GM03348 (cell line): ENCODE data around the gene EEF1AKMT1.

Experiments
- DNase-seq: peaks from one replicate; pipeline ENCODE4 v3.0.0; 2012; ENCODE audit warnings: low spot score

Gene EEF1AKMT1

GRCh38 chr13:20696073-20696472 is 77.7 kb downstream of the EEF1AKMT1 start:
- no peak for DNase-seq

GRCh38 chr13:20691616-20692015 is 82.1 kb downstream of the EEF1AKMT1 start:
- no peak for DNase-seq

- no peak for DNase-seq
These were observed 84.5 kb downstream of the EEF1AKMT1 start for GRCh38 chr13:20689291-20689690.

GRCh38 chr13:20686863-20687579 is 86.7 kb downstream of the EEF1AKMT1 start:
- DNase-seq: no peak

GRCh38 chr13:20686167-20686566 is 87.6 kb downstream of the EEF1AKMT1 start:
- DNase-seq: no peak

- DNase-seq: no peak
These were observed 88.7 kb downstream of the EEF1AKMT1 start for GRCh38 chr13:20685092-20685491.

- no peak for DNase-seq
These were observed 89.2 kb downstream of the EEF1AKMT1 start for GRCh38 chr13:20684546-20684945.

GRCh38 chr13:20684041-20684440 is 89.7 kb downstream of the EEF1AKMT1 start:
- DNase-seq: no peak

GRCh38 chr13:20682061-20682460 is 91.7 kb downstream of the EEF1AKMT1 start:
- DNase-seq: no peak

- DNase-seq: peak; percentile 56
These were observed 92.3 kb downstream of the EEF1AKMT1 start for GRCh38 chr13:20681481-20681880.

- DNase-seq: no peak
These were observed 93.2 kb downstream of the EEF1AKMT1 start for GRCh38 chr13:20680416-20681080.

- no peak for DNase-seq
These were observed 93.9 kb downstream of the EEF1AKMT1 start for GRCh38 chr13:20679879-20680278.
